PC-9 (cell line): Measurements from ENCODE around the gene OR11A1. TPM values are rescaled to one million over a fixed set of nuclear protein-coding genes. Genes with fewer than 3 reads are reported as not detected.

Experiments used
- Bru-seq: library from RNA; stranded (reverse); fragments of 400-500 nt; gene quantifications from one replicate; lab custom pipeline; 2021; lab: Mats Ljungman, UMichigan
- BruChase-seq, 2 experiments: library from RNA; stranded (reverse); fragments of 400-500 nt; gene quantifications; one replicate each; lab custom pipeline; 2021; lab: Mats Ljungman, UMichigan
- BruUV-seq: library from RNA; stranded (reverse); fragments of 400-500 nt; replicated peaks from 2 replicates; lab custom pipeline; 2021; lab: Mats Ljungman, UMichigan
- CTCF ChIA-PET: fragments of 300-600 bp; sonication (Branson Sonifier 250); formaldehyde crosslinking; loops from one replicate; lab custom pipeline; 2022; ENCODE audit warnings: antibody characterized with exemption; lab: Charles Lee
- POLR2A ChIA-PET: fragments of 300-600 bp; sonication (Branson Sonifier 250); formaldehyde crosslinking; loops from one replicate; lab custom pipeline; 2022; ENCODE audit warnings: antibody characterized with exemption; ENCODE audit not compliant: unreplicated experiment; lab: Charles Lee
- DNase-seq, 2 experiments: peaks; one replicate each; pipeline versions ENCODE4 v3.0.0 to v3.0.0-alpha.2; 2015 to 2022; ENCODE audit warnings: mixed read lengths in 1 of 2
- H2AFZ ChIP-seq: fragments of 200-600 bp; sonication (generic); 2 replicates; pipeline ENCODE4 v1.8.1; 2017; ENCODE audit warnings: antibody characterized with exemption
- H3F3A ChIP-seq: fragments of 200-600 bp; sonication (generic); 2 replicates; pipeline ENCODE4 v1.8.1; 2017; ENCODE audit warnings: antibody characterized with exemption, mild to moderate bottlenecking, low read depth; ENCODE audit not compliant: insufficient read depth
- H3K27ac ChIP-seq: fragments of 200-600 bp; sonication (generic); 2 replicates; pipeline ENCODE4 v1.6.1; 2016; ENCODE audit warnings: mixed run types
- H3K27me3 ChIP-seq: fragments of 200-600 bp; sonication (generic); 2 replicates; pipeline ENCODE4 v1.6.1; 2016; ENCODE audit warnings: low read depth, mixed run types; ENCODE audit not compliant: insufficient read depth
- H3K36me3 ChIP-seq: fragments of 200-600 bp; sonication (generic); 2 replicates; pipeline ENCODE4 v1.6.1; 2016; ENCODE audit warnings: low read depth, mixed run types
- H3K4me1 ChIP-seq: fragments of 200-600 bp; sonication (generic); replicated peaks from 2 replicates; pipeline ENCODE4 v1.6.1; 2016; ENCODE audit warnings: mixed run types; ENCODE audit not compliant: insufficient read depth
- H3K4me2 ChIP-seq: fragments of 200-600 bp; sonication (generic); 2 replicates; pipeline ENCODE4 v1.6.1; 2017; ENCODE audit warnings: mixed run types
- H3K4me3 ChIP-seq: fragments of 200-600 bp; sonication (generic); 2 replicates; pipeline ENCODE4 v1.6.1; 2016; ENCODE audit warnings: mixed run types
- H3K79me2 ChIP-seq: fragments of 200-600 bp; sonication (generic); 2 replicates; pipeline ENCODE4 v1.6.1; 2017; ENCODE audit warnings: low read depth, mixed run types
- H3K9me2 ChIP-seq: fragments of 200-600 bp; sonication (generic); 2 replicates; pipeline ENCODE4 v1.8.1; 2017; ENCODE audit warnings: mild to moderate bottlenecking; ENCODE audit not compliant: insufficient read depth
- H3K9me3 ChIP-seq: fragments of 200-600 bp; sonication (generic); 2 replicates; pipeline ENCODE4 v1.8.1; 2016; ENCODE audit warnings: low read depth; ENCODE audit not compliant: insufficient read depth
- H4K20me1 ChIP-seq: fragments of 200-600 bp; sonication (generic); 2 replicates; pipeline ENCODE4 v1.8.1; 2017; ENCODE audit not compliant: insufficient read depth
- EZH2 ChIP-seq: fragments of 200-600 bp; sonication (generic); IDR thresholded peaks from 2 replicates; pipeline ENCODE4 v1.8.0; 2017; ENCODE audit warnings: antibody characterized with exemption, low read depth
- intact Hi-C: fragments of 100-400 bp; cut with micrococcal nuclease; formaldehyde crosslinking; loops from one replicate; pipeline ENCODE4 v1.10.0; 2022; ENCODE audit not compliant: unreplicated experiment
- long read RNA-seq: library from polyadenylated mRNA; stranded (forward); transcript quantifications from one replicate; pipeline ENCODE4 v2.0.0, GENCODE V29; 2022
- total RNA-seq: library from RNA; stranded (reverse); gene quantifications from 2 replicates; pipeline ENCODE4 v1.2.3, GENCODE V29; 2021
- TF ChIP-seq, protein P1 (sequence below): fragments of 200-600 bp; sonication (generic); conservative IDR thresholded peaks from 2 replicates; pipeline ENCODE4 v1.6.1; 2017; ENCODE audit warnings: mixed run types, antibody characterized with exemption, mild to moderate bottlenecking, moderate library complexity

OR11A1 gene, protein sequence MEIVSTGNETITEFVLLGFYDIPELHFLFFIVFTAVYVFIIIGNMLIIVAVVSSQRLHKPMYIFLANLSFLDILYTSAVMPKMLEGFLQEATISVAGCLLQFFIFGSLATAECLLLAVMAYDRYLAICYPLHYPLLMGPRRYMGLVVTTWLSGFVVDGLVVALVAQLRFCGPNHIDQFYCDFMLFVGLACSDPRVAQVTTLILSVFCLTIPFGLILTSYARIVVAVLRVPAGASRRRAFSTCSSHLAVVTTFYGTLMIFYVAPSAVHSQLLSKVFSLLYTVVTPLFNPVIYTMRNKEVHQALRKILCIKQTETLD
- not detected in 2 replicates for total RNA-seq
- not detected for Bru-seq, nascent RNA
- BruChase-seq, experiment 1, labeled RNA remaining after a 2-hour chase = not detected
- BruChase-seq, experiment 2, labeled RNA remaining after a 6-hour chase = not detected
- long read RNA-seq = 0 reads

- ChIA-PET POLR2A (no interaction called here), CTCF (interaction anchor here (0.6 kb wide), 1 partner anchor 118 kb away, joined by 3 read pairs; no protein-coding TSS in a partner anchor)
- H3K27ac ChIP-seq = no peak within 1 kb of the TSS
Observed at GRCh38 chr6:29456971-29457370, at the start of gene OR11A1, which contains the start of gene OR2H1. OR11A1 (minus strand) TSS chr6:29457071; CDS start chr6:29427641, 29,430 bp downstream. OR2H1 (plus strand) TSS chr6:29457155; CDS start chr6:29461770, 4,615 bp downstream.

DNA sequence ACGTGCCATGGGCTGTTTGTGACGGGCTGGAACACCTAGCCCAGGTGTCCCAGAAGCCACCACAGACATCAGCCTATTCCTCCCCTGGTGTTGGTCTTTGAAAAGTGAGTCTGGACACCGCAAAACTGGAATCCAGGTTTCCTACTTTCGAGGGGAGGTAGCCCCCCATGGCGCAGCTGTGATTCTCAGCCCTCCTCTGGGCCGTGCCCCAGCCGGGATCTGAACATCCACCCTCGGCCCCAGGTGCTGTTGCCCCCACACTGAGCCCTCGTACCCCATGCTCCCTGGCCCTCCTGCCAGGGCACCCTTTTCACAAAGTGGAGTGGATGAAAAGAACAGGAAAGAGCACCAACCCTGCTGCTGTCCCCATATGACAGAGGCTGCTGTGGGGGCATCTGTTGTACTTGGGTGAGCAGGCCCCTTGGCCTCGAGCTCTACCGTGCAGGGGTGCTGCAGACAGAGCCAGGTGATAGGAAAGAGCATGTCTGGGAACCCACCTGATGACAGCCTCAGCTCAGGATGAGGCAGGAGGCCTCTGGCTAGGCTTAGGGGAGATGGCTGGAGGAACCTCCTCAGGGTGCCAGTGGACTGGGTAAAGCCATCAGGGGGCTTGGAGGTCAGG is 49.7 kb upstream of the OR11A1 start:
- ChIA-PET CTCF (no interaction called here), POLR2A (no interaction called here)
- intact Hi-C loops = no loop called here
- H3K9me3 ChIP-seq = no peaks in the 10 kb centered on the region
- H3K4me3 ChIP-seq = no peak overlapping the region
- H4K20me1 ChIP-seq = no peaks in the 10 kb centered on the region
- no peaks in the 10 kb centered on the region for H3K4me1 ChIP-seq
- BruUV-seq = no TSS peak
- H3K79me2 ChIP-seq = no peaks in the 10 kb centered on the region
- H2AFZ ChIP-seq = no peak overlapping the region
- no peaks in the 10 kb centered on the region for H3F3A ChIP-seq
- no peak overlapping the region for H3K27ac ChIP-seq
- H3K4me2 ChIP-seq = no peak overlapping the region
- no peaks in the 10 kb centered on the region for H3K9me2 ChIP-seq
- 0 out of 2 replicates have a peak, but pooled peaks cover 6% of the 10 kb centered on the region for H3K27me3 ChIP-seq
- no peak for DNase-seq
- H3K36me3 ChIP-seq = no peaks in the 10 kb centered on the region
- TF ChIP-seq, protein P1, sequence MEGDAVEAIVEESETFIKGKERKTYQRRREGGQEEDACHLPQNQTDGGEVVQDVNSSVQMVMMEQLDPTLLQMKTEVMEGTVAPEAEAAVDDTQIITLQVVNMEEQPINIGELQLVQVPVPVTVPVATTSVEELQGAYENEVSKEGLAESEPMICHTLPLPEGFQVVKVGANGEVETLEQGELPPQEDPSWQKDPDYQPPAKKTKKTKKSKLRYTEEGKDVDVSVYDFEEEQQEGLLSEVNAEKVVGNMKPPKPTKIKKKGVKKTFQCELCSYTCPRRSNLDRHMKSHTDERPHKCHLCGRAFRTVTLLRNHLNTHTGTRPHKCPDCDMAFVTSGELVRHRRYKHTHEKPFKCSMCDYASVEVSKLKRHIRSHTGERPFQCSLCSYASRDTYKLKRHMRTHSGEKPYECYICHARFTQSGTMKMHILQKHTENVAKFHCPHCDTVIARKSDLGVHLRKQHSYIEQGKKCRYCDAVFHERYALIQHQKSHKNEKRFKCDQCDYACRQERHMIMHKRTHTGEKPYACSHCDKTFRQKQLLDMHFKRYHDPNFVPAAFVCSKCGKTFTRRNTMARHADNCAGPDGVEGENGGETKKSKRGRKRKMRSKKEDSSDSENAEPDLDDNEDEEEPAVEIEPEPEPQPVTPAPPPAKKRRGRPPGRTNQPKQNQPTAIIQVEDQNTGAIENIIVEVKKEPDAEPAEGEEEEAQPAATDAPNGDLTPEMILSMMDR = no peak
- no peak for TF ChIP-seq EZH2

More at GRCh38 chr6:29456971-29457370, at the start of gene OR11A1, which contains the start of gene OR2H1:
- Histone ChIP-seq H3K9me3 (no peaks in the 10 kb centered on the region; the same call in 1 of the 2 replicates), H3K79me2 (no peaks in the 10 kb centered on the region), H3K27me3 (peaks cover 9% of the 10 kb centered on the region; the same call in 1 of the 2 replicates), H3K4me3 (no peak within 1 kb of the TSS), H3F3A (no peaks in the 10 kb centered on the region), H4K20me1 (no peaks in the 10 kb centered on the region), H3K36me3 (no peaks in the 10 kb centered on the region), H3K4me1 (no peaks in the 10 kb centered on the region), H3K9me2 (no peaks in the 10 kb centered on the region), H2AFZ (no peak within 1 kb of the TSS), H3K4me2 (no peak within 1 kb of the TSS)
- intact Hi-C loops = no loop called here
- TF ChIP-seq EZH2 = no peak
- TF ChIP-seq, protein P1 = no peak
- no TSS peak for BruUV-seq
- no peak for DNase-seq

DNA sequence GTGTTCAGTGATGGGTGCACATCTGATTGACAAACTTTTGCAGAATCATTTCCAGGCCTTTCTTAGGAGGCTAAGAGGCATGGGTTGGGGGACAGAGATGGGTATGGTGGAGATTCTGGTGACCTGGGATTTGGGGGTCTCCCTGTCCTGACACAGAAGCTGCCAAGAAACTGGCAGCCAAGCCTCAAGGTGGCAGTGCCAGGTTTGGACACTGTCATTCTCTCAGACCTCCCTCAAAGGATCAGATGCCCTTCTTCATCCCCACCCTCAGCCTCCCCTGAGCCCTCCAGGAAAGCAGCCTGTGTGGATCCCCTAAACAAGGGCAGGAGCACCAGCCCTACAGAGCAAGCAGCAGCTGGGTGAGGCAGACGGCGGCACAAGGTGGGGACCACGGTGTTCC is 48.9 kb upstream of the OR11A1 start:
- H3K27me3 ChIP-seq = peaks cover 9% of the 10 kb centered on the region; the same call in 1 of the 2 replicates
- BruUV-seq = no TSS peak
- no peak overlapping the region for H2AFZ ChIP-seq
- no peak for TF ChIP-seq EZH2
- TF ChIP-seq, protein P1 = no peak
- intact Hi-C loops = no loop called here
- DNase-seq = no peak
- POLR2A ChIA-PET = no interaction called here
- no peak overlapping the region for H3K27ac ChIP-seq
- no peaks in the 10 kb centered on the region for H3F3A ChIP-seq
- no peaks in the 10 kb centered on the region for H3K9me2 ChIP-seq
- H3K4me1 ChIP-seq = no peaks in the 10 kb centered on the region
- no peaks in the 10 kb centered on the region for H4K20me1 ChIP-seq
- no peak overlapping the region for H3K4me2 ChIP-seq
- H3K79me2 ChIP-seq = no peaks in the 10 kb centered on the region
- H3K36me3 ChIP-seq = no peaks in the 10 kb centered on the region
- CTCF ChIA-PET = no interaction called here
- no peaks in the 10 kb centered on the region for H3K9me3 ChIP-seq
- no peak overlapping the region for H3K4me3 ChIP-seq
